H1 (cell line): ENCODE results near the gene PTTG2. TPM values are rescaled to one million over a fixed set of nuclear protein-coding genes. Genes with fewer than 3 reads are reported as not detected.

Experiments used
- CTCF ChIA-PET: fragments of 300-600 bp; sonication (Branson Sonifier 250); formaldehyde crosslinking; loops from one replicate; lab custom pipeline; 2021; ENCODE audit not compliant: partially characterized antibody; lab: Charles Lee
- POLR2A ChIA-PET: fragments of 300-600 bp; sonication (Branson Sonifier 250); formaldehyde crosslinking; loops from one replicate; lab custom pipeline; 2021; ENCODE audit warnings: inconsistent platforms; ENCODE audit not compliant: partially characterized antibody; lab: Charles Lee
- DNase-seq, 2 experiments: peaks; one replicate each; pipeline versions ENCODE4 v3.0.0 to v3.0.0-alpha.2; 2010 to 2022; ENCODE audit warnings: low spot score in 2 of 2, low read depth in 1 of 2, mixed read lengths in 1 of 2
- FAIRE-seq: peaks from 2 replicates; lab custom pipeline; 2011; peaks lifted over from hg19 to GRCh38; lab: Jason Lieb, UNC
- H2AFZ ChIP-seq: 2 replicates; pipeline ENCODE4 v1.8.1; 2012; ENCODE audit warnings: low read length, inconsistent platforms
- H2AK5ac ChIP-seq: 2 replicates; pipeline ENCODE4 v1.6.1; 2013; ENCODE audit warnings: low read depth, low read length
- H2BK120ac ChIP-seq: replicated peaks from 2 replicates; pipeline ENCODE3; 2013; ENCODE audit warnings: low read depth, low read length, inconsistent platforms
- H2BK12ac ChIP-seq: 2 replicates; pipeline ENCODE4 v1.6.1; 2013; ENCODE audit warnings: low read depth, low read length
- H2BK15ac ChIP-seq: 2 replicates; pipeline ENCODE4 v1.6.1; 2013; ENCODE audit warnings: low read length
- H2BK20ac ChIP-seq: 2 replicates; pipeline ENCODE4 v1.6.1; 2013; ENCODE audit warnings: low read length
- H2BK5ac ChIP-seq: 2 replicates; pipeline ENCODE4 v1.6.1; 2013; ENCODE audit warnings: low read depth, low read length
- H3K14ac ChIP-seq: 2 replicates; pipeline ENCODE4 v1.6.1; 2013; ENCODE audit warnings: inconsistent platforms; ENCODE audit not compliant: insufficient read length
- H3K18ac ChIP-seq: 2 replicates; pipeline ENCODE4 v1.6.1; 2013; ENCODE audit warnings: low read length; ENCODE audit errors: extremely low read depth
- H3K23ac ChIP-seq: 2 replicates; pipeline ENCODE4 v1.6.1; 2013; ENCODE audit warnings: inconsistent platforms; ENCODE audit not compliant: insufficient read length
- H3K23me2 ChIP-seq: 2 replicates; pipeline ENCODE4 v1.6.1; 2013; ENCODE audit warnings: low read depth, low read length
- H3K27ac ChIP-seq: 2 replicates; pipeline ENCODE4 v1.6.1; 2011; ENCODE audit warnings: low read depth, low read length, inconsistent platforms
- H3K27me3 ChIP-seq, 4 experiments: replicated peaks in 1 of 4; 1 replicate in 1 of 4; 2 replicates in 3 of 4; pipeline versions ENCODE4 v1.6.1 to v1.8.1; 2011 to 2013; ENCODE audit warnings: low read length in 3 of 4, mild to moderate bottlenecking in 3 of 4, inconsistent platforms in 2 of 4, mixed read lengths in 2 of 4, moderate library complexity in 1 of 4; ENCODE audit not compliant: control insufficient read depth in 3 of 4, insufficient read depth in 3 of 4; ENCODE audit errors: extremely low read depth in 1 of 4
- H3K36me3 ChIP-seq, 4 experiments: 2 replicates each; pipeline versions ENCODE4 v1.6.1 to v1.8.1; 2011 to 2013; ENCODE audit warnings: mild to moderate bottlenecking in 4 of 4, low read length in 3 of 4, moderate library complexity in 2 of 4, control low read depth in 1 of 4, inconsistent platforms in 1 of 4; ENCODE audit not compliant: insufficient read depth in 4 of 4, control insufficient read depth in 2 of 4
- H3K4ac ChIP-seq: replicated peaks from 2 replicates; pipeline ENCODE3; 2013; ENCODE audit warnings: low read length, low read depth, mixed read lengths, inconsistent platforms; ENCODE audit not compliant: insufficient read length
- H3K4me1 ChIP-seq, 4 experiments: replicated peaks in 1 of 4; 1 replicate in 1 of 4; 2 replicates in 3 of 4; pipeline versions ENCODE4 v1.6.1 to v1.8.1; 2011 to 2013; ENCODE audit warnings: low read length in 3 of 4, inconsistent platforms in 2 of 4, mixed read lengths in 1 of 4; ENCODE audit not compliant: insufficient read depth in 4 of 4, control insufficient read depth in 3 of 4
- H3K4me2 ChIP-seq, 2 experiments: 2 replicates each; pipeline versions ENCODE4 v1.6.1 to v1.8.1; 2011 to 2013; ENCODE audit warnings: low read depth in 2 of 2, low read length in 2 of 2, control low read depth in 1 of 2, inconsistent platforms in 1 of 2, mild to moderate bottlenecking in 1 of 2; ENCODE audit not compliant: insufficient read depth in 1 of 2
- H3K4me3 ChIP-seq, 4 experiments: fragments of 200-600, 300-600 bp in 1 of 4; sonication (generic), shearing (Covaris generic), sonication (Bioruptor Twin) in 1 of 4; 2 replicates each; pipeline versions ENCODE4 v1.5.1 to v1.8.1; 2011 to 2016; ENCODE audit warnings: low read length in 4 of 4, low read depth in 3 of 4, control low read depth in 2 of 4, inconsistent platforms in 2 of 4, mild to moderate bottlenecking in 2 of 4, mixed read lengths in 1 of 4, moderate library complexity in 1 of 4; ENCODE audit not compliant: insufficient read depth in 2 of 4; ENCODE audit errors: extremely low read depth in 1 of 4
- H3K56ac ChIP-seq: replicated peaks from 2 replicates; pipeline ENCODE3; 2013; ENCODE audit warnings: low read depth, mild to moderate bottlenecking, mixed read lengths, low read length, inconsistent platforms; ENCODE audit not compliant: insufficient read length
- H3K79me1 ChIP-seq: 2 replicates; pipeline ENCODE4 v1.6.1; 2013; ENCODE audit warnings: low read depth, low read length, control low read depth
- H3K79me2 ChIP-seq, 2 experiments: 2 replicates each; pipeline versions ENCODE4 v1.6.1 to v1.8.1; 2012 to 2013; ENCODE audit warnings: low read length in 2 of 2, mild to moderate bottlenecking in 2 of 2, inconsistent platforms in 1 of 2; ENCODE audit not compliant: insufficient read depth in 2 of 2, control insufficient read depth in 1 of 2
- H3K9ac ChIP-seq, 4 experiments: replicated peaks in 1 of 4; 1 replicate in 1 of 4; 2 replicates in 3 of 4; pipeline versions ENCODE4 v1.6.1 to v1.8.1; 2011 to 2013; ENCODE audit warnings: low read depth in 3 of 4, low read length in 3 of 4, control low read depth in 2 of 4, mild to moderate bottlenecking in 2 of 4, moderate library complexity in 2 of 4, inconsistent platforms in 1 of 4; ENCODE audit errors: extremely low read depth in 1 of 4
- H3K9me3 ChIP-seq, 2 experiments: 2 replicates each; pipeline versions ENCODE4 v1.6.1 to v1.8.1; 2012 to 2013; ENCODE audit warnings: mild to moderate bottlenecking in 2 of 2, moderate library complexity in 2 of 2, control low read depth in 1 of 2, inconsistent platforms in 1 of 2, low read depth in 1 of 2, low read length in 1 of 2, mixed read lengths in 1 of 2; ENCODE audit not compliant: insufficient read depth in 2 of 2
- H4K20me1 ChIP-seq, 2 experiments: replicated peaks in 1 of 2; 2 replicates each; pipeline versions ENCODE3 to v1.8.1; 2011 to 2013; ENCODE audit warnings: inconsistent platforms in 2 of 2, low read length in 2 of 2, mild to moderate bottlenecking in 1 of 2; ENCODE audit not compliant: insufficient read depth in 2 of 2, control insufficient read depth in 1 of 2
- H4K5ac ChIP-seq: 2 replicates; pipeline ENCODE4 v1.6.1; 2013; ENCODE audit warnings: low read length, low read depth, mixed read lengths, inconsistent platforms; ENCODE audit not compliant: insufficient read length
- H4K8ac ChIP-seq: 2 replicates; pipeline ENCODE4 v1.8.0; 2013; ENCODE audit warnings: mild to moderate bottlenecking, moderate library complexity, low read length, inconsistent platforms; ENCODE audit not compliant: insufficient read depth; ENCODE audit errors: extremely low read depth
- H4K91ac ChIP-seq: replicated peaks from 2 replicates; pipeline ENCODE3; 2013; ENCODE audit warnings: low read length, mixed read lengths, inconsistent platforms; ENCODE audit not compliant: insufficient read length
- BCL11A ChIP-seq, 2 experiments: IDR thresholded peaks; one replicate each; pipeline ENCODE4 v1.6.1; 2011; ENCODE audit warnings: low read depth in 2 of 2, low read length in 2 of 2, mild to moderate bottlenecking in 2 of 2
- CHD1 ChIP-seq: IDR thresholded peaks from 2 replicates; pipeline ENCODE4 v1.6.1; 2012; ENCODE audit warnings: low read depth, low read length, improper control_type of control experiment
- CHD2 ChIP-seq: IDR thresholded peaks from 2 replicates; pipeline ENCODE4 v1.6.1; 2012; ENCODE audit warnings: low read length, improper control_type of control experiment
- GABPA ChIP-seq: IDR thresholded peaks from 2 replicates; pipeline ENCODE4 v1.6.1; 2011; ENCODE audit warnings: mild to moderate bottlenecking, low read length, moderate library complexity, borderline replicate concordance; ENCODE audit not compliant: insufficient read depth
- JUN ChIP-seq: IDR thresholded peaks from 2 replicates; pipeline ENCODE4 v1.6.1; 2011; ENCODE audit warnings: low read depth, mild to moderate bottlenecking, improper control_type of control experiment, low read length
- JUND ChIP-seq: IDR thresholded peaks from 2 replicates; pipeline ENCODE4 v1.6.1; 2011; ENCODE audit warnings: mild to moderate bottlenecking, improper control_type of control experiment, low read length
- KDM5A ChIP-seq: fragments of 200-600 bp; IDR thresholded peaks from 2 replicates; pipeline ENCODE4 v1.7.1; 2012; ENCODE audit warnings: mild to moderate bottlenecking, low read length, inconsistent platforms, mixed read lengths
- POLR2A ChIP-seq, 2 experiments: IDR thresholded peaks; 1 replicate in 1 of 2; 2 replicates in 1 of 2; pipeline ENCODE4 v1.6.1; 2011; ENCODE audit warnings: low read depth in 2 of 2, low read length in 2 of 2, mild to moderate bottlenecking in 2 of 2; ENCODE audit errors: control extremely low read depth in 1 of 2
- RAD21 ChIP-seq, 2 experiments: IDR thresholded peaks in 1 of 2; conservative IDR thresholded peaks in 1 of 2; 2 replicates each; pipeline ENCODE4 v1.6.1; 2011; ENCODE audit warnings: low read depth in 2 of 2, low read length in 2 of 2, improper control_type of control experiment in 1 of 2, inconsistent platforms in 1 of 2, mild to moderate bottlenecking in 1 of 2, moderate library complexity in 1 of 2
- SAP30 ChIP-seq: fragments of 300-600 bp; sonication (generic); IDR thresholded peaks from 2 replicates; pipeline ENCODE4 v1.7.1; 2012; ENCODE audit warnings: low read length, moderate library complexity, mild to moderate bottlenecking, inconsistent platforms; ENCODE audit not compliant: insufficient read depth, insufficient replicate concordance
- SIRT6 ChIP-seq: IDR thresholded peaks from one replicate; pipeline ENCODE4 v1.7.1; 2012; ENCODE audit warnings: low read length, inconsistent platforms
- SIX5 ChIP-seq: IDR thresholded peaks from 2 replicates; pipeline ENCODE4 v1.6.1; 2011; ENCODE audit warnings: mild to moderate bottlenecking, low read depth, low read length
- SP4 ChIP-seq: IDR thresholded peaks from 2 replicates; pipeline ENCODE4 v1.6.1; 2012; ENCODE audit warnings: low read length, inconsistent platforms
- SRF ChIP-seq: IDR thresholded peaks from 2 replicates; pipeline ENCODE4 v1.6.1; 2011; ENCODE audit warnings: mild to moderate bottlenecking, low read depth, low read length, moderate library complexity
- TEAD4 ChIP-seq: IDR thresholded peaks from 2 replicates; pipeline ENCODE4 v1.6.1; 2012; ENCODE audit warnings: low read depth, low read length, inconsistent platforms, mixed read lengths
- YY1 ChIP-seq: IDR thresholded peaks from 2 replicates; pipeline ENCODE4 v1.6.1; 2011; ENCODE audit warnings: low read depth, mild to moderate bottlenecking, low read length
- ZNF274 ChIP-seq: IDR thresholded peaks from 2 replicates; pipeline ENCODE4 v1.7.0; 2012; ENCODE audit warnings: low read length, borderline replicate concordance; ENCODE audit errors: extremely low read depth
- WGBS, 2 experiments: shearing (Covaris generic) in 1 of 2; methylation state at CpG; one replicate each; pipeline versions ENCODE4 v1.1.6 to v1.1.7; 2013 to 2015; ENCODE audit warnings: low lambda C conversion rate in 2 of 2, mixed read lengths in 2 of 2, inconsistent platforms in 1 of 2, low coverage in 1 of 2, missing lambda C conversion rate in 1 of 2; ENCODE audit not compliant: insufficient replicate concordance in 2 of 2, insufficient coverage in 1 of 2, insufficient read length in 1 of 2; ENCODE audit errors: extremely low coverage in 1 of 2, missing lambda C conversion rate in 1 of 2; 5-methylcytosine and 5-hydroxymethylcytosine counted together
- polyA plus RNA-seq, 7 experiments: library from polyadenylated mRNA; depleted of rRNA in 3 of 7; stranded (reverse) in 5 of 7; unstranded in 2 of 7; fragments of >200 nt in 5 of 7; fragments of 200-250 nt in 2 of 7; gene quantifications; 1 replicate in 5 of 7; 2 replicates in 1 of 7; 4 replicates in 1 of 7; pipeline versions ENCODE4 v1.2.1 to v1.2.3, GENCODE V29; 2011 to 2013; ENCODE audit warnings: missing spikeins in 2 of 7, mixed read lengths in 2 of 7
- total RNA-seq: library from RNA; stranded (reverse); fragmentation: NEBNext Ultra II Directional; extraction: Animal tissue kit (Norgen Biotek cat#: 25700); gene quantifications from 2 replicates; pipeline ENCODE4 v1.2.1, GENCODE V29; 2021

PTTG2 gene
- total and polyA plus RNA-seq, 2 of the 8 experiments (the other 6 are each of a cell fraction or from before 2014, with no cell fraction given) = not detected

DNA sequence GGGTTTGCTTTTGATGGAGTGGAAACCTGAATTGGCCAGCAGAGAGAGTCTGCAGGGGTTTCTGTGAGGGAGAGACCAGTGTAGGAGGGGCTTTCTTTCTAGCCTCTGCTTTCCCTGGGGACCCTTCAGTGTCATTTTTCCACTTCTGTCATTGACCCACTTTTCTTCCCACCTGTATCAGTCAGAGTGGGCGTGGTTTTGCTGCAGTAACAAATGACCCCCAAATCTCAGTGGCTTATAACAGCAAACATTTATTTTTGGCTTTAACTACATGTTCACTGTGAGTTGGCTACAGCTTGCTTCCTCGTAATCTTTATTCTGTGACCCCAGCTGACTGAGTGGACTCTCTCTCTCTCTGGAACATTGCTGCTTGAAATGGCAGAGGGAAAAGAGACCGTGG, 25.6 kb upstream of the PTTG2 start:
- WGBS, 2 experiments = 86% methylated on average over 3 of the region's 3 CpGs; no CpG with 5 or more reads in 1 of the 2 experiments

More for the DNA sequence above, 25.6 kb upstream of the PTTG2 start:
- Histone ChIP-seq H3K23me2 (no peaks in the 10 kb centered on the region), H3K4ac (no peak overlapping the region), H3K79me2 (no peaks in the 10 kb centered on the region), H2BK5ac (no peak overlapping the region), H4K91ac (no peak overlapping the region), H2AK5ac (no peak overlapping the region), H3K4me1 (no peaks in the 10 kb centered on the region), H3K23ac (no peak overlapping the region), H2BK120ac (no peak overlapping the region), H3K18ac (no peak overlapping the region), H2BK12ac (no peak overlapping the region), H4K20me1 (no peaks in the 10 kb centered on the region), H3K27me3 (no peaks in the 10 kb centered on the region), H3K4me3 (no peak overlapping the region), H2AFZ (no peak overlapping the region), H3K56ac (no peak overlapping the region), H3K79me1 (no peaks in the 10 kb centered on the region; the same call in 1 of the 2 replicates), H3K14ac (no peak overlapping the region), H3K27ac (no peak overlapping the region), H3K36me3 (no peaks in the 10 kb centered on the region), H3K9me3 (no peaks in the 10 kb centered on the region), H3K4me2 (no peak overlapping the region), H4K5ac (no peak overlapping the region), H4K8ac (no peak overlapping the region), H2BK15ac (no peak overlapping the region), H3K9ac (no peak overlapping the region), H2BK20ac (no peak overlapping the region)
- no peak for FAIRE-seq
- ChIA-PET CTCF (interaction anchor here (1.3 to 1.4 kb wide), 2 partner anchors 26 to 33 kb away, joined by 3 read pairs; partner anchors contain the start of gene PTTG2), POLR2A (no interaction called here)
- TF ChIP-seq SRF (no peak), SIX5 (no peak), CHD2 (no peak), JUND (no peak), POLR2A (IDR thresholded peaks at IDR 0.05; ENCODE audit: control extremely low read depth in 1 of 2, low read depth in 2 of 2, low read length in 2 of 2) (no peak), RAD21 (IDR thresholded peaks at IDR 0.05 in 1 of 2, conservative IDR thresholded peaks at IDR 0.05 in 1 of 2; ENCODE audit: low read depth in 2 of 2, low read length in 2 of 2) (no peak), GABPA (no peak), KDM5A (no peak), CHD1 (no peak), BCL11A (IDR thresholded peaks at IDR 0.05; ENCODE audit: low read depth in 2 of 2, low read length in 2 of 2) (no peak), SAP30 (no peak), YY1 (no peak), ZNF274 (no peak), SIRT6 (no peak), SP4 (no peak), JUN (no peak), TEAD4 (no peak)
- no peak for DNase-seq
